Cortex of kidney (tissue), 1 donor: ENCODE results near the gene TMEM233.

Experiments used
- DNase-seq: peaks from one replicate; lab custom pipeline; 2025; lab: John Stamatoyannopoulos, UW

Gene TMEM233

DNA sequence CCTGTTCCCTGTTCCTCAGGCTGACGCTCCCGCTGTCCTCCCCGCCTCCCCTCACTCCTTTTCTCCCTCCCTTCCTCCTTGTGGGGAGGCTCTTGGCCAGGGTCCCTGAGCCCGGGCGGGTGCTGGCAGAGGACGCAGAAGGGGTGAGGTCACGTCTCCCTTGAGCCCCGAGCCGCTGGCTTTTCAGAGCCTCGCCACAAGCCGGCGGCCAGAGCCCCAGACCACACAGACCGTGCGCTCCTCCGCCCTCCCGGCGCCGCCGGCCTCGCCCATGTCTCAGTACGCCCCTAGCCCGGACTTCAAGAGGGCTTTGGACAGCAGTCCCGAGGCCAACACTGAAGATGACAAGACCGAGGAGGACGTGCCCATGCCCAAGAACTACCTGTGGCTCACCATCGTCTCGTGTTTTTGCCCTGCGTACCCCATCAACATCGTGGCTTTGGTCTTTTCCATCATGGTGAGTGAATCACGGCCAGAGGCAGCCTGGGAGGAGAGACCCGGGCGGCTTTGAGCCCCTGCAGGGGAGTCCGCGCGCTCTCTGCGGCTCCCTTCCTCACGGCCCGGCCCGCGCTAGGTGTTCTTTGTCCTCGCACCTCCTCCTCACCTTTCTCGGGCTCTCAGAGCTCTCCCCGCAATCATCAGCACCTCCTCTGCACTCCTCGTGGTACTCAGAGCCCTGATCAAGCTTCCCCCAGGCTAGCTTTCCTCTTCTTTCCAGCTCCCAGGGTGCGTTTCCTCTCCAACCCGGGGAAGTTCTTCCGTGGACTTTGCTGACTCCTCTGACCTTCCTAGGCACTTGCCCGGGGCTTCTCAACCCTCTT, at the start of gene TMEM233:
TMEM233 (plus strand) TSS at position 197 of the 821 bp plus-strand sequence; CDS start at position 272, 75 bp downstream.
- DNase-seq = no peak

DNA sequence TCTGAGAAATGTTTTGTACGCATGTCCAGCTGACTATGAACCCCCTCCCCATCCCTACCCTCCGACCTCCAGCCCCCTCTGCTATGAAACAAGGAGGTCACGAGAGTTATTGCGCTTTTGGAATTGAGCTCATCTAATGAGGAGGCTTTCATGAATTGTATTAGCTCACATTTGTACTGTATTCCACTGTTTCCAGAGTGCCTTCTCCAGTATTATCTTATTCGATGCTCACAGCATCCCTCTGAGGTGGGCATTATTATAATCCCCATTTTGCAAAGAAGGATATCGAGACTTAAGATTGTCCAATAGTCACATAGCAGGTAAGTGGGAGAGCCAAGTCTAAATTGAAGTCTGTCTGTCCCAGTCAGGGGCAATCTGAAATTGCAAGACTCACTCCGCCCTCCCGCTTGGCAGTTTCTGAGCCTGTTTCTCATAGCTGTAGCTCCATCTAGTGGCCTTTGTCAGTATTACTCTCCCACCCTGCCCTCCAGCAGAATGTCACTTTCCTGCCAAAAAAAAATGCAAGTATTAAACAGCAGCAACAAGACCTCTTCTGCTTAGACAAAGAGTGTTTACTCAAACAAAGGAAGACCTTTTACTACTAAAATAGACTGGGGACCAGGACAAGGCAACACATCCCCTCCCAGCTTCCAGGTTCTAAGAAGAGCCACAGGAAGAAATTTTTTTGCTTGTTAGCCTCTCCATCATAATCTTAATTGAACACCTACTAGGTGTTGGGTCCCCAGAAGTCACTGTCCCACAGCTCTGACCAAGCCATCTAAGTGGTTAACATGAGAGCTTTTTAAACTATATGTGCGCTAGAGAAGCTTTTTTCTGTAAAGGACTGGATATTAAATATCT, 48.6 kb upstream of the TMEM233 start:
- DNase-seq = no peak

- no peak for DNase-seq
Measured at GRCh38 chr12:119546340-119546739, 47.2 kb upstream of the TMEM233 start.

GRCh38 chr12:119547001-119547400, 46.6 kb upstream of the TMEM233 start:
- no peak for DNase-seq

- no peak for DNase-seq
Measured at GRCh38 chr12:119556854-119557253, 36.7 kb upstream of the TMEM233 start.

- no peak for DNase-seq
Measured at GRCh38 chr12:119565404-119565803, 28.2 kb upstream of the TMEM233 start.

- DNase-seq = no peak
Measured at GRCh38 chr12:119570771-119571170, 22.8 kb upstream of the TMEM233 start.

DNA sequence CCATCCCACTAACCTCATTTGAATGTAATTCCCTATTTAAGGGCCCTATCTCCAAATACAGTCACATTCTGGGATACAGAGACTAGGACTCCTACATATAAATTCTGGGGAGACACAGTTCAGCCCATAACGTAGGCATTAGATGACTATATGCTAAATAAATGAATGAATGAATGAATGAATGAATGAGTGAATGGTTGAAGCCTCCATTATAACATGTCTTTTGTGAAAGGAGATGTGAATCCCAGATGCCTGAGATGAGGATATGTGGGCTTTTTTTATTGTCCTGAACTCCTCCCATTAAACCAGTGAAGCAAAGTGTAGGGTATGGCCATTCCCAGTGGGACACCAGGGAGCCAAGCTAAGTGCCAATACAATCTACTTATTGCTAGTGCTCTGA, 20.5 kb upstream of the TMEM233 start:
- no peak for DNase-seq

GRCh38 chr12:119574255-119574654, 19.3 kb upstream of the TMEM233 start:
- DNase-seq = no peak

- DNase-seq = no peak
Measured at GRCh38 chr12:119576118-119576810, 17.3 kb upstream of the TMEM233 start.

DNA sequence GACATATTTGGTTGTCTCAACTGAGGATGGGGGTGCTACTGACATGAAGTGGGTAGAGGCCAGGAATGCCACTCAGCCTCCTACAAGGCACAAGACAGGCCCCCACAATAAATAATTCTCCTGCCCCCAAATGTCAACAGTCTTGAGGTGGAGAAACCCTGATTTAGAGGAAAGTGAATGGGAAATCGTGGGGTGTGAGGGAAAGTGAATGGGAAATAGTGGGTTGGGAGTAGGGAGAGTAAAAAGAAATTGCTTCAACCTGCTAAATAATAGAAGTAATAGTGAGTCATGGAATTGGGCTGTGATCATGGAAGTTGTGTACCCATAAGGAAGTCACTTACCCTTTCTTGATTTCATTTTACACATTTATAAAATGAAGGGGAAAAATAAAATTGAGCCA, 16.7 kb upstream of the TMEM233 start:
- DNase-seq = no peak

DNA sequence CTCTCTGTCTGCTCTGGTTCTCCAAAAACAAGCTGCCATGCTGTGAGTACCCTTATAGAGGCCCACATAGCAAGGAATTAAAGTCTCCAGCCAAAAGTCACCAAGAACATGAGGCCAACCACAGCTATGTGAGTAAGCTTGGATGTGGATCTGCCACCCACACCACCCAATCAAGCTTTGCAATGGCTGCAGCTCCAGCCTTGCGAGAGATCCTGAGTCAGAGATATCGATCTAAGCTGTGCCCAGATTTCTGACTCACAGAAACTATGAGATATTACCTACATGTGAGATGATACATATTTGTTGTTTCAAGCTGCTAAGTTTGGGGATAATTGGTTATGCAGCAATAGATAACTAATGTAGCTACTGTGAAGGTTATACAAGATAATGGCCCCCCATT, 15.5 kb upstream of the TMEM233 start:
- no peak for DNase-seq

DNA sequence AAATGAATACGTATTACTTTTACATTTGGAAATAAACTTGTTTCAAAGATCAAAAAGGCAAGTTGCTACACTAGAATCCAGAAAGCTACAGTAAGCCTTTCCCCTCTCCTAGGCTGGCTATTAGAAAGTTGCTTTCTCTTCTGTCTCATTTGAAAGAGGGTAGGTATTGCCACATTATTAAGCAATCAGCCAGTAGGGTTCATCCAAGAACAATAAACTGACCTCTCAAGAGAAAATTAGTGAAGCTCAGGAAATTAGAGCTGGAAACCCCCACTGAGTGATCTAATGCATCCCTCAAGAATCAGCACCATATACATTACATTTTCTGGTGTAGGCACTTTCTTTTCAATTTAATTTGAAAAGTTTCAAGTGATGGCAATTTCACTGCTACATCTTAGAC, 4.5 kb upstream of the TMEM233 start:
- DNase-seq = no peak

DNA sequence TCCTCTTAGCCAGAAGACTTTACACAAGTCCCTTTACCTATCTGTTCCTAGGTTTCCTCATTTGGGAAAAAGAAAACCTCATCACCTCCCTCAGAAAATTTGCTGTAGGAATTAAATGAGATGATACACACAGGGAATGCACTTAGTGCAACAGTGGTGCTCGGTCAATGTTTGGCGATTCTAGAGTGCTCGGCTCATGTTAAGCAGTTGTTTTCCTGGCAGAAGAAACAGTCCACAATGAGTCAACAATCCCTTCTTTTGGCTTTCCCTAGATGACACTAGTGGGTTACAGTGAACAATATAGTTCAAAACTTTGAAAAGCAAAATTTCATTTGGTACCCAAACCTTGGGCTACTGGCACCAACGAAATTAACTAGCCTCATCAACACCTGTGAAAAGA, 3.9 kb upstream of the TMEM233 start:
- DNase-seq = no peak

DNA sequence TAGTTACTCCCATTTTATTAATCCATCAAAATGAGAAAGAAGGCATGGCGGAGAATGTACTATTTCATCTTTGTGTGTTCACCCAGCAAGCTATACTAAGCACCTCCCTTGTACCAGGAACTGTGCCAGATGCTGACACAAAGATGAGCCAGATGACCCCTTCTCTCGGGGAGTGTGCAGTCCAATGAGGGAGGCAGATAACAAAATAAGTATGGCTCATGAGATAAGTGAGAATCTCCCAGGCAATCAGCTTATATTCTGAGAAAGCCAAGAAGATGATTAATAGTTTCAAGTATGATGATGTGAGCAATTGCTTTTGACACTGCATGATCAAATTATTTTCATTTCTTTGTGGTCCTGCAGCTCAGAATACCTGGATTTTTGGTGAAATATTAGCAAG, 1.3 kb upstream of the TMEM233 start:
- DNase-seq = no peak

GRCh38 chr12:119594399-119594730, 791 bp downstream of the TMEM233 start:
- DNase-seq = no peak

DNA sequence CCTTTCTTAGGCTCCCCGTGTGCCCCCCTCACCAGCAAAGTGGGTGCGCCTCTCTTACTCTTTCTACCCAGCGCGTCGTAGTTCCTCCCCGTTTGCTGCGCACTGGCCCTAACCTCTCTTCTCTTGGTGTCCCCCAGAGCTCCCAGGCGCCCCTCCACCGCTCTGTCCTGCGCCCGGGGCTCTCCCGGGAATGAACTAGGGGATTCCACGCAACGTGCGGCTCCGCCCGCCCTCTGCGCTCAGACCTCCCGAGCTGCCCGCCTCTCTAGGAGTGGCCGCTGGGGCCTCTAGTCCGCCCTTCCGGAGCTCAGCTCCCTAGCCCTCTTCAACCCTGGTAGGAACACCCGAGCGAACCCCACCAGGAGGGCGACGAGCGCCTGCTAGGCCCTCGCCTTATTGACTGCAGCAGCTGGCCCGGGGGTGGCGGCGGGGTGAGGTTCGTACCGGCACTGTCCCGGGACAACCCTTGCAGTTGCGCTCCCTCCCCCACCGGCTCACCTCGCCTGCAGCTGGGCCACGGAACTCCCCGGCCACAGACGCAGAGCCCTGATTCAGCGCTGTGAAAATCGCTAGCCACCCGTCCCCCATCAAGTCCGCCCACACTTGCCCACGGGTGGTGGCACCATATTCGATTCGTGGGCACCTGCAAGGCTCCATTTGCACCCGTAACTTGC, 1.3 kb downstream of the TMEM233 start:
- DNase-seq = no peak

DNA sequence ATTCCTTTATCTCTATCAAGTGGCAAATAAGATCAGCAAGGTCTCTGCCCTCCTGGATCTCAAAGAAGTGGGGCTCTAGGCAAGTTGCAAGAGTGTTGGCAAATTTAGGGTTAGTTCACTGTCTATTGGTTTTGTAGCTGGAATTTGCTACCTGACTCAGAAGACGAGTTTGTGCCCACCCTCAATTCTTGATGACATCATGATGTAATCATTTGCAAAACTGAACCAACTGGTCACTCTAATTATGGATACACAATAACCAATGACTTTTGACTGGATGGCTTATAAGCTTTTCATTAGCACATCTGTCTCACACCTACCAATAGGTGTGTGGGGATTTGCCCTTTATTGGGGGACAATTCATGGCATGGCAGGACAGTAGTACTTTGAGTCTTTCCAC, 4.6 kb downstream of the TMEM233 start:
- DNase-seq = no peak

DNA sequence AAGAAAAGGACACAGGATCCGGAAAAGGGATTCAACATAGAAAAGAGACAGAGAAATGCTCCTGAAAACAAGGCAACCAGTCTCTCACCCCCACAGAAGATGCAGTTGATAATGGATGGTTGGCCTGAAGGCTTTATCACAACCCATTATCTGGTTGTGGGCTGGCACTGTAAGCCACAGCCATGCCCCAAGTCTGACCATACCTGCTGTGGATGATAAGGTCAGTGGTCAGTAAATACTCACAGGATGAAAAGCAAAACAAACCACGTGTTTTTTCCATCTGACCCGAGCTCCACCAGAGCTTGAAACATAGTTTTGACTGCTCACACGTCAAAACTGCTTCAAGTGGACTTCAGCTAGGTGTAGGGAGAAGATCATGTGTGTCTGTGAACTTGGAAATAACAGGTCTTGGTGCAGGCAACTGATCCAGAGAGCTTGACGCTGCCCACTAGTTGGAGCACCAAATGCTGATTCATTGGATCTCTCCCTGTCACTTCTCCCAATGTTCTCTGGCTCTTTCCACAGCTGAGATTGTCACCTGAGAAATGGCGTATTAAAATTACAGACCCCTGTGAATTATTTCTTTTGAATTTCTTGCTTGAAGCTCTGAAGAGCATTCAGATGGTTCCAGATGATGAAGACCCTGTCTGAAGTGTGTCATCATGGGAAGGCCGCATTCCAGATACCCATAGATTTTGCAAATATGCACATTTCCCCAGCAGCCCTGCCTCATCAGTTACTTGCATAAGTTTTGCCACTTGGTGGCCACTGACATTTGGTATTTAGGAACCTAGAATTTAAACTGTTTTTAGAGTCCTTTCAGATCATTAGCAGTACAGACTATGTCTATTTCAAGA, 8.5 kb downstream of the TMEM233 start:
- no peak for DNase-seq

GRCh38 chr12:119602734-119603094, 9.1 kb downstream of the TMEM233 start:
- no peak for DNase-seq

GRCh38 chr12:119603767-119604166, 10.2 kb downstream of the TMEM233 start:
- DNase-seq = no peak
